Measurements from ENCODE around the gene MRPL43.

Gene MRPL43

DNA sequence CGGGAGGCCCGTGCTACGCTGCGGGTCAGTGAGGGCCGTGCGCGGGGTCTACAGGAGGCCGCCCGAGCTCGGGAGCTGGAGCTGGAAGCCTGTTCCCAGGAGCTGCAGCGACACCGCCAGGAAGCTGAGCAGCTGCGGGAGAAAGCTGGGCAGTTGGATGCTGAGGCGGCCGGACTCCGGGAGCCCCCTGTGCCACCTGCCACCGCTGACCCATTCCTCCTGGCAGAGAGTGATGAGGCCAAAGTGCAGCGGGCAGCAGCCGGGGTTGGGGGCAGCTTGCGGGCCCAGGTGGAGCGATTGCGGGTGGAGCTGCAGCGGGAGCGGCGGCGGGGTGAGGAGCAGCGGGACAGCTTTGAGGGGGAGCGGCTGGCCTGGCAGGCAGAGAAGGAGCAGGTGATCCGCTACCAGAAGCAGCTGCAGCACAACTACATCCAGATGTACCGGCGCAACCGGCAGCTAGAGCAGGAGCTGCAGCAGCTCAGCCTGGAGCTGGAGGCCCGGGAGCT, 19.3 kb upstream of the MRPL43 start:
- H3K4me3 ChIP-seq = no peak overlapping the region
- H3K27ac ChIP-seq = peak overlapping the region in 1 of 21 experiments; percentile 30

DNA sequence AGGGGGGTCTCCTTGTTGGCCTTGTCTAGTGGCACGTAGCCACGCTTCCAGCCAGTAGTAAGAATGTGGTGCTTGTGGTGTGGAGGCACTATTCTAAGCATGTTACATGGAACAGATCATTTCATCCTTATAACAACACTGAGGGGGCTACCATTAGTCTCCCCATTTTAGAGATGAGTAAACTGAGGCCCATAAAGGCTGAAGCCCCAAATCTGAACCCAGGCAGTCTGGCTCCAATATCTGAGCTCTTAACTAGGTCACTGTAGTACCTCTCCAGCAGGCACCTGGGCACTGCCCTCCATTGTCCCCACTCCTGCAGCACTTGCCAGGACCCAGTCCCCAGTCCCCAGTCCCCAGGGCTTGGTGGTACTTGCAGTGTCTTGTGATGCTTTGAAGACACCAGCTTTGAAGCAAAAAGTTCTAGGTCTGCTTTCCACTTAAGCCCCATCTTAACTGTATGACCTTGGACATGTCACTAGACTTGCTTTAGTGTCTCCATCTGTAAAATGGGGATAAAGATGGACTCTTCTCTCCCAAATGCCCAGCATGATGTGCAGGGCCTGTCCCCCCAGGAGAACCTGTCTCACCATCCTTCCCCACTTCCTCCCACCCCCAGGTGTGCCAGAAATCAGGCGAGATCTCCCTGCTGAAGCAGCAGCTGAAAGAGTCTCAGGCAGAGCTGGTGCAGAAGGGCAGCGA, 18.7 kb upstream of the MRPL43 start:
- Histone ChIP-seq H3K27ac (no peak overlapping the region), H3K4me3 (no peak overlapping the region)

DNA sequence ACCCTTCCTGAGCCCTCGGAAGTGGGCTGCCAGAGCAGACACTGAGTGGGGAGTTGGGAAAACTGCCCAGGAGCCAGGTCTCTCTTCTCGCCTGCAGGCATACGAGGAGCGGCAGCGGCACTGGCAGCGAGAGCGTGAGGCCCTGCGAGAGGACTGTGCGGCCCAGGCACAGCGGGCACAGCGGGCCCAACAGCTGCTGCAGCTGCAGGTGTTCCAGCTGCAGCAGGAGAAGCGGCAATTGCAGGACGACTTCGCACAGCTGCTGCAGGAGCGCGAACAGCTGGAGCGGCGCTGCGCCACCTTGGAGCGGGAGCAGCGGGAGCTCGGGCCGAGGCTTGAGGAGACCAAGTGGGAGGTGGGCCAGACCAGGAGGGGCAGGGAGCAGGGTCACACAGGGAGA, 18.1 kb upstream of the MRPL43 start:
- H3K4me3 ChIP-seq = no peak overlapping the region
- no peak overlapping the region for H3K27ac ChIP-seq

DNA sequence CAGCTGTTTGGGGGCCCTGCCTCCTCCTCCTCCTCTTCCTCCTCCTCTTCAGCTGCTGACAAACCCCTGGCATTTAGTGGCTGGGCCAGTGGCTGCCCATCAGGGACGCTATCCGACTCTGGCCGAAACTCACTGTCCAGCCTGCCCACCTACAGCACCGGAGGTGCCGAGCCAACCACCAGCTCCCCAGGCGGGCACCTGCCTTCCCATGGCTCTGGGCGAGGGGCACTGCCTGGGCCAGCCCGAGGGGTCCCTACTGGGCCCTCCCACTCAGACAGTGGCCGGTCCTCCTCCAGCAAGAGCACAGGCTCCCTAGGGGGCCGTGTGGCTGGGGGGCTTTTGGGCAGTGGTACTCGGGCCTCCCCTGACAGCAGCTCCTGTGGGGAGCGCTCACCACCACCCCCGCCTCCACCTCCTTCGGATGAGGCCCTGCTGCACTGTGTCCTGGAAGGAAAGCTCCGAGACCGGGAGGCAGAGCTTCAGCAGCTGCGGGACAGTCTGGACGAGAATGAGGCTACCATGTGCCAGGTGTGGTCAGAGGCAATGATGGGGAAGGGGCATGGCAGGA, 16.4 kb upstream of the MRPL43 start:
- peak overlapping the region in 4 of 21 experiments; percentile 6 to 16 (median 12) for H3K27ac ChIP-seq
- H3K4me3 ChIP-seq = no peak overlapping the region

GRCh38 chr10:101002456-101002855, 15.2 kb upstream of the MRPL43 start:
- Histone ChIP-seq H3K27ac (peak overlapping the region in 10 of 21 experiments; percentile 19 to 100 (median 98)), H3K4me3 (no peak overlapping the region)

DNA sequence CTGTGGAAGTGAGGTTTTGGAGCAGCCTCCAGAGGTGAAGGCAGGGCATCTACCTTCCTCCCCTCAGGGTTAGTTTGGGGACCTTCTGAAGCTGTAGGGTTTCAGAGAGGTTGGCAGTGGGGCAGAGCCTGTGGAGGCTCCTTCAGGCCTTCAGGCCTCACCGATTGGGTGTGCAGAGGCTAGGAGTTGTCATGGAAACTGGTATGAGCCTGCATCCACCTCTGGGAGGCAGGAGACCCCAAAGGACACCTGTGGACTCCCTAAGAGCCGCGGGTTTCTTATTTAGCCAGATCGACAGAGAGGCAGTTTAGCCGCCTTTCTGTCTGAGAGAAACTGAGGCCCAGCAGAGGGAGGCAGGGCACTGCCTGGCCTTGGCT, 14.3 kb upstream of the MRPL43 start:
- H3K27ac ChIP-seq = peak overlapping the region in 17 of 21 experiments; percentile 17 to 100 (median 98)
- peak overlapping the region in 3 of 7 experiments; percentile 83 to 92 (median 88) for H3K4me3 ChIP-seq

- H3K4me3 ChIP-seq = peak overlapping the region; percentile 66 to 92 (median 83)
Measured at GRCh38 chr10:101000915-101001658, 13.8 kb upstream of the MRPL43 start.

DNA sequence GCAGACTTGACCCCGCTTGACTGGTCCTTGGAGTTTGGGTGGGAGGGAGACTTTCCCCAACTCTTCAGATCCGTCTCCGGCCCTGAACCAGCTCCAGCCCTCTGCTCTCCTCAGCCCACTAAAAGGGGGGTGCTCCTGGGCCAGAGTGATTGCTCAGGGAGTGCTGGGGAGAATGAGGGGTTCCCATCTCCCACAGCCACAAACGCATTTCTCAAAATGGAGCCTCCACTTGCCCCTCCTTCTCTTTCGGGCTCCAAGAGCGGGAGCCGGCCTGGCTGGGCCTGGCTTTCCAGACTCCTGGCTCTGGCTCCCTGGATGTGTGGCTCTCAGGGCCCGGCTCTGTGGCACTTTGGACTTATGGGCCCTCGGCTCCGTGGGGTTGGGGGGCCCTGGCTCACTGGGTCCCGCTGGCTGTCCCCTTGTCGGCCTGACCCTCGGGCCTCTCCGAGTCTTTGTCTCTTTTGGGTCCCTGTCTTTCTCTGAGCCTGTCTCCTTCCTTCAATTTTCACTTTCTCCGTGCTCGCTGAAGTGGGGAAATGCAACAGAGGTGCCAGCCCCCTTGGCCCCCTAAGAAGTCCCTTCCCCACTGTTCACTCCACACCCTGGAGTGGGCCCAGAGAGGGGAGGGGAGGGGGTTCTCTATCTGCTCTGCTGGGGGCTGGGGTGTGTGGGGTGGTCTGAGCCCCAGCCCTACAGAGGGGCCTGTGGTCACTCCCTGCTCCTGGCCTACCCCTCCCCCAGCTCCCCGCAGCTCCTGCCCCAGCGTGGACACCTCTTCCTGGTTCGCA, 13.0 kb upstream of the MRPL43 start:
- H3K27ac ChIP-seq = peak overlapping the region; percentile 71 to 100 (median 98)
- H3K4me3 ChIP-seq = peak overlapping the region; percentile 66 to 92 (median 83)

More at GRCh38 chr10:101000915-101001658, 13.8 kb upstream of the MRPL43 start:
- H3K27ac ChIP-seq = peak overlapping the region in 20 of 21 experiments; percentile 71 to 100 (median 98)

DNA sequence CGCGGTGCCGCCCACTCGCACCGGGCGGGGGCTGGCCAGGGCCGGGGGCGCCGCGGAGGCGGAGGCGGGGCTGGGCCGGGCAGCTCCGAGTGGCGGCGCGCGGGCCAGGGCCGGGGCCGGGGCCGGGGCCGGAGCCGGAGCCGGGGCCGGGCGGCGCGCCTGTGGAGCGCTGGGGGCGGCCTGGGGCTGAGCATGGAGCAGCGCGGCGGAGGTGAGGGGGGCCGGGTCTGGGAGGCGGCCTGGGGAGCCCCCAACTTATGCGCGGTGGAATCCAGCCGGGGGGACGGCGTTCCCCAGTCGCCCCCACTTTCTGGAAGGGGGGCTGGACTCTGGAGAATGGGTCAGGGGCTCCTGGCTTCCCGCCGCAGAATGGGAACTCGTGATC, 12.4 kb upstream of the MRPL43 start, which contains the start of gene LZTS2:
Gene LZTS2 (plus strand): TSS at position 67 of the 385 bp plus-strand sequence. CDS start 2,731 bp downstream, outside the sequence.
- H3K27ac ChIP-seq = peak within 1 kb of the TSS; percentile 88 to 100 (median 98)

GRCh38 chr10:100998991-100999741, 11.9 kb upstream of the MRPL43 start:
- peak overlapping the region; percentile 66 to 92 (median 83) for H3K4me3 ChIP-seq

More for the DNA sequence above, 12.4 kb upstream of the MRPL43 start, which contains the start of gene LZTS2:
- H3K4me3 ChIP-seq = peak within 1 kb of the TSS; percentile 66 to 92 (median 83)

DNA sequence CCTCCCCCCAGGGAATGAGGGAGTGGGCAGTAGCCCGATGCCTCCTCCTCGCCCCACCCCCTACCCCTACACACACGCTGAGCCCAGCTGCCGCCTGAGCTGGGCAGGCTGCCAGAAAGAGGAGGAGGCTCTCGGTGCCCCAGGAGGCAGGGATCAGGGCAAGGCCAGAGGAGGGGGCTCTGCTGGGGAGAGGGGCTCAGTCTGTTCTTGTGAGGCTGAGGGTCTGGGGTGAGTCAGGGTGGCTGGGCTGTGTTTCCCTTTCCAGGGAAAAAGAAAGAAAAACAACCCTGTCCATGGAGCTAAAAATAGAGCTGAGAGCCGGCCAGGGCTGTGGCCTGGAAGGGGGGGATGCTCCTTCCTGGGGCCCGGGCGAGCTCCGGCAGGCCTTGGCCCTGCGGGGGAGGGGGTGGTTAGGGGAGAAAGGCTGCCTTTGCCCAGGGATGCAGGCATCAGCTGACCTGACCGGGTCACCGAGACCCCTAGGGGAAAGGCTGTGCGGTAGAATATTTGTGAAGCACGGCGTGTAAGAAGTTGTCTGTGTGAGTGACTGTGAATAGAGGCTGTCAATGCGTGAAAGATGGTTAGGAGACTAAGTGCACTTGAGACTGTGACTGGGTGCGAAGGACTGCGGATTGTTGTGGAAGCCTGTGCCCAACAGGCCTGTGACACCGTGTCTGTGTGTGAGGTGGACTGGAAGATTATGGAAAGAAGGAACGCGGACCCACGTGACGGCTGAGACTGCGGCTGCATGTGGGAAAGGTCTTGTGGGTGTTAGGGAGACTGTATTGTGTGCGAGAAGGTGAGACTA, 11.1 kb upstream of the MRPL43 start:
- peak overlapping the region; percentile 87 to 100 (median 98) for H3K27ac ChIP-seq
- peak overlapping the region; percentile 66 to 92 (median 83) for H3K4me3 ChIP-seq

More at GRCh38 chr10:100998991-100999741, 11.9 kb upstream of the MRPL43 start:
- H3K27ac ChIP-seq = peak overlapping the region; percentile 87 to 100 (median 98)

DNA sequence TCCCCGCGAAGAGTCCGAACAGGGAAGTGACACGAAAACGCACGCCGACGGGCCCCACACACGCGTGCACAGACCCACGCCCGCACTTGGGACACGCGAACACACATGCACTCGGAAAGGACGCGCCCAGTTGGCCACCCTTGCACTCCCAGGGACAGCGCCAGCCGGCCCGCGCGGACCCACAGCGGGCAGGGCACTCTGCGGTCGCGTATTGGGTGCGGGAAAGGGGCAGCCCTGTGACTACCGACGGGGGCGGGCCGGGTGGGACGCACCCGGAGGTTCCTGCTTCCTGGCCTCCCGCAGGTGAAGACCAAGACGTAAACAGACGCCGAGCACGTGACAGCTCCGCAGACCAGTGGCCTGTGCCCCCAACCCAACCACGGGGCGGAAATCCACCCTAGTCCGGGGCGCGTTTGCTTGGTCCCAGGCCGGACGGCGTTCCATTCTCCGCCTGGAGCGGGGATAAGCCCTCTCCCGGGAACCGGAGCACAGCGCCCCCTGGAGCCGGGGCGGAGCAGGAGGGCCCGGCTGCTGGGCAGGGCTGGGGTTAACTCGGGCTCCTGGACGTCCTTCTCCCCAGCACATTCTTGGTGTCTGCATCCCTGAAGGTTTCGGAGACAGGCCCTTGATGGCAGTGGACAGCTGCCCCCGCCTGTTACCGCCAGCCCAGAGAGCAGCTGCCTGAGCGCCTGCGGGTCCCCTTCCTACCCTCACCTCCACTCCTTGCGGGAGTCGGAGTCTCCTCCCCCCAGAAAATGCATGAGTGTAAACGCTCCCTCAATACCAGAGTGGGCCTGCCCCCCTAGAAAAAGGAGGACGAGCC, 10.3 kb upstream of the MRPL43 start:
- H3K4me3 ChIP-seq = peak overlapping the region; percentile 66 to 92 (median 83)
- peak overlapping the region; percentile 39 to 100 (median 98) for H3K27ac ChIP-seq

DNA sequence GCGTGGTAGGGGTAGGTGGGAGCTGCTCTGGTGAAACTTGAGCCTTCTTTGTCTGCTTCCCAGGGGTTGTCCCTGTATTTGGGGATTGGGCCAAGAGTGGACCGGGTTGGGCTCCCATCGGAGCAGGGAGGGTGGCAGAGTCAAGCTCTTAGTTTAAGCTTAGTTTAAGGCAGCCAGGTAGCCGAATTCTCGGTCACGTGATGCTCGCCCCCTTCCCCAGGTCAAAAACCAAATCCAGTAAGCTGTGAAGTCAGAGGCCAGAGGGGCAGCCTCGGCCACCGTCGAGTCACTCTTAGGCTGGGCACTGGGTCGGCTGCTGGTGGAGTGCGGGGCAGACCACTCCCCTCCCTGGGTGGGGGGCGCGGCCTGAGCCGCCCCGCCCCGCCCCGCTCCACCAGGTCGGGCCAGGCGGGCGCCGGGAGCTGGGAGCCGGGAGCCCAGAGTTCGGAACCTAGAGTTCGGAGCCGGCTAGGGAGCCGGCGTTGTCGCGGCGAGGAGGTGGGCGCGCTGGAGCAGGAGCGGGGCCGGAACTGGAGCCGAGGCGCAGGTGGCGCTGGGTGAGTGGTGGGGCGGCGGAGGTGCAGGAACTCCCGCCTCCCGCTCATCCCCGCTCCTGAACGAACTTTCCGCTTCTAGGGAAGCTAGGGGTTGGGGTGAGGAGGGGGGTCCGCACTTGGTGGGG, 9.5 kb upstream of the MRPL43 start:
- Histone ChIP-seq H3K27ac (peak overlapping the region; percentile 39 to 100 (median 98)), H3K4me3 (peak overlapping the region; percentile 66 to 92 (median 83))

GRCh38 chr10:100995181-100995580, 7.9 kb upstream of the MRPL43 start:
- H3K4me3 ChIP-seq = no peak overlapping the region
- no peak overlapping the region for H3K27ac ChIP-seq

GRCh38 chr10:100993986-100994708, 6.8 kb upstream of the MRPL43 start:
- no peak overlapping the region for H3K27ac ChIP-seq
- no peak overlapping the region for H3K4me3 ChIP-seq

GRCh38 chr10:100989088-100989487, 1.8 kb upstream of the MRPL43 start:
- H3K27ac ChIP-seq = no peak overlapping the region

More at GRCh38 chr10:100989088-100989487, 1.8 kb upstream of the MRPL43 start:
- H3K4me3 ChIP-seq = no peak overlapping the region
